A549 (cell line): ENCODE data around the gene KCNQ1. TPM values are rescaled to one million over a fixed set of nuclear protein-coding genes. Genes with fewer than 3 reads are reported as not detected.

Experiments
- ATAC-seq, 2 experiments: fragments of 200-7000 bp in 1 of 2; fragments of >200 bp in 1 of 2; cut with Nextera tagmentation in 1 of 2; cut with Tn5 transposase in 1 of 2; 3 replicates each; pipeline versions ENCODE4 v1.8.0 to v1.9.1; 2018 to 2020; ENCODE audit warnings: mild to moderate bottlenecking in 1 of 2, moderate library complexity in 1 of 2
- CTCF ChIA-PET: fragments of 300-600 bp; sonication (Branson Sonifier 250); formaldehyde crosslinking; extraction: SDS; loops from one replicate; lab custom pipeline; 2021; ENCODE audit warnings: antibody characterized with exemption, inconsistent platforms; lab: Yijun Ruan, JAX
- POLR2A ChIA-PET: fragments of 350-600 bp; formaldehyde crosslinking; extraction: SDS; loops from one replicate; lab custom pipeline; 2021; ENCODE audit warnings: antibody characterized with exemption, inconsistent platforms; lab: Yijun Ruan, JAX
- DNase-seq, 2 experiments: peaks; one replicate each; pipeline versions ENCODE4 v3.0.0 to v3.0.0-alpha.2; 2011 to 2016; ENCODE audit warnings: low read depth in 1 of 2, low spot score in 1 of 2
- FAIRE-seq: peaks from 2 replicates; lab custom pipeline; 2011; peaks lifted over from hg19 to GRCh38; lab: Jason Lieb, UNC
- H3K27ac ChIP-seq, 2 experiments: fragments of >200 bp; sonication (Bioruptor Twin); formaldehyde crosslinking; 3 replicates each; pipeline ENCODE4 v1.5.1; 2016 to 2017
- H3K4me1 ChIP-seq: fragments of >200 bp; sonication (Bioruptor Twin); formaldehyde crosslinking; 3 replicates; pipeline ENCODE4 v1.6.1; 2016
- H3K4me2 ChIP-seq: fragments of >200 bp; sonication (Bioruptor Twin); formaldehyde crosslinking; 3 replicates; pipeline ENCODE4 v1.6.1; 2016
- H3K4me3 ChIP-seq: fragments of >200 bp; sonication (Bioruptor Twin); formaldehyde crosslinking; 3 replicates; pipeline ENCODE4 v1.5.1; 2016
- H3K9me3 ChIP-seq: fragments of >200 bp; sonication (Bioruptor Twin); formaldehyde crosslinking; 3 replicates; pipeline ENCODE4 v1.6.1; 2016
- ATOH8 ChIP-seq: fragments of 250-450 bp; sonication (Bioruptor Pico); IDR thresholded peaks from 2 replicates; pipeline ENCODE4 v1.5.0; 2020; ENCODE audit warnings: low read depth, mild to moderate bottlenecking, moderate library complexity
- CHD2 ChIP-seq: fragments of 150-350 bp; IDR thresholded peaks from 2 replicates; pipeline ENCODE4 v1.6.1; 2014; ENCODE audit warnings: low read length; ENCODE audit not compliant: partially characterized antibody
- EHMT2 ChIP-seq: fragments of 200-600 bp; sonication (generic); IDR thresholded peaks from 2 replicates; pipeline ENCODE4 v1.6.1; 2016; ENCODE audit warnings: antibody characterized with exemption, low read depth, mild to moderate bottlenecking, moderate library complexity
- ELK1 ChIP-seq: fragments of 150-350 bp; IDR thresholded peaks from 2 replicates; pipeline ENCODE4 v1.6.1; 2014; ENCODE audit warnings: low read depth, mild to moderate bottlenecking, low read length
- ESRRA ChIP-seq: fragments of 150-350 bp; IDR thresholded peaks from 2 replicates; pipeline ENCODE4 v1.6.1; 2014; ENCODE audit warnings: mild to moderate bottlenecking, low read length, borderline replicate concordance
- FOXS1 ChIP-seq: fragments of 250-450 bp; sonication (Bioruptor Pico); IDR thresholded peaks from 2 replicates; pipeline ENCODE4 v1.5.0; 2020; ENCODE audit warnings: mild to moderate bottlenecking, moderate library complexity
- GATA3 ChIP-seq: IDR thresholded peaks from 2 replicates; pipeline ENCODE4 v1.6.1; 2012; ENCODE audit warnings: borderline replicate concordance
- HDAC2 ChIP-seq: fragments of 200-600 bp; sonication (generic); IDR thresholded peaks from 2 replicates; pipeline ENCODE4 v1.6.1; 2016
- HEYL ChIP-seq: fragments of 250-450 bp; sonication (Bioruptor Pico); IDR thresholded peaks from 2 replicates; pipeline ENCODE4 v1.8.0; 2021; ENCODE audit warnings: mild to moderate bottlenecking, moderate library complexity
- HMGXB4 ChIP-seq: fragments of 250-450 bp; sonication (Bioruptor Pico); IDR thresholded peaks from 2 replicates; pipeline ENCODE4 v1.5.0; 2021; ENCODE audit warnings: mild to moderate bottlenecking, moderate library complexity, borderline replicate concordance
- HOXA7 ChIP-seq: fragments of 250-450 bp; sonication (Bioruptor Pico); IDR thresholded peaks from 2 replicates; pipeline ENCODE4 v1.5.0; 2020; ENCODE audit warnings: mild to moderate bottlenecking, moderate library complexity
- KDM1A ChIP-seq: fragments of 200-600 bp; sonication (generic); IDR thresholded peaks from 2 replicates; pipeline ENCODE4 v1.6.1; 2016; ENCODE audit warnings: low read depth, mild to moderate bottlenecking
- MAFK ChIP-seq: fragments of 450-650 bp; IDR thresholded peaks from 2 replicates; pipeline ENCODE4 v1.6.1; 2014; ENCODE audit not compliant: partially characterized antibody
- MAZ ChIP-seq: fragments of 150-350 bp; IDR thresholded peaks from 2 replicates; pipeline ENCODE4 v1.6.1; 2014; ENCODE audit warnings: antibody characterized with exemption, low read depth, low read length, borderline replicate concordance
- MYC ChIP-seq: IDR thresholded peaks from 2 replicates; pipeline ENCODE4 v1.6.1; 2012; ENCODE audit warnings: mild to moderate bottlenecking, inconsistent platforms, low read length, improper control_type of control experiment, borderline replicate concordance
- NR3C1 ChIP-seq: fragments of >200 bp; sonication (Bioruptor Twin); formaldehyde crosslinking; IDR thresholded peaks from 3 replicates; pipeline ENCODE4 v1.6.1; 2017
- PBX3 ChIP-seq: IDR thresholded peaks from 2 replicates; pipeline ENCODE4 v1.6.1; 2012
- RCOR1 ChIP-seq: fragments of 150-350 bp; IDR thresholded peaks from 2 replicates; pipeline ENCODE4 v1.6.1; 2014; ENCODE audit warnings: antibody characterized with exemption, low read length, low read depth
- REST ChIP-seq: fragments of 200-600 bp; sonication (generic); IDR thresholded peaks from 2 replicates; pipeline ENCODE4 v1.6.1; 2016; ENCODE audit warnings: antibody characterized with exemption, mild to moderate bottlenecking, moderate library complexity
- RNF2 ChIP-seq: fragments of 200-600 bp; sonication (generic); IDR thresholded peaks from 2 replicates; pipeline ENCODE4 v1.6.1; 2016; ENCODE audit warnings: low read depth, mild to moderate bottlenecking, antibody characterized with exemption, moderate library complexity, borderline replicate concordance
- SREBF2 ChIP-seq: fragments of 450-650 bp; IDR thresholded peaks from 2 replicates; pipeline ENCODE4 v1.6.1; 2014; ENCODE audit warnings: mild to moderate bottlenecking, moderate library complexity
- TFCP2L1 ChIP-seq: fragments of 250-450 bp; sonication (Bioruptor Pico); IDR thresholded peaks from 2 replicates; pipeline ENCODE4 v1.5.0; 2021; ENCODE audit warnings: mild to moderate bottlenecking
- TP53 ChIP-seq: fragments of 250-450 bp; sonication (Bioruptor Pico); IDR thresholded peaks from 2 replicates; pipeline ENCODE4 v1.5.0; 2021; ENCODE audit warnings: mild to moderate bottlenecking, moderate library complexity
- ZC3H11A ChIP-seq: fragments of 450-650 bp; IDR thresholded peaks from 2 replicates; pipeline ENCODE4 v1.6.1; 2014; ENCODE audit warnings: antibody characterized with exemption, mild to moderate bottlenecking
- ZNF302 ChIP-seq: fragments of 250-450 bp; sonication (Bioruptor Pico); IDR thresholded peaks from 2 replicates; pipeline ENCODE4 v1.9.0; 2021; ENCODE audit warnings: inconsistent platforms, mild to moderate bottlenecking, moderate library complexity
- ZSCAN20 ChIP-seq: fragments of 250-450 bp; sonication (Bioruptor Pico); IDR thresholded peaks from 2 replicates; pipeline ENCODE4 v1.8.0; 2022; ENCODE audit warnings: mild to moderate bottlenecking, moderate library complexity
- WGBS: methylation state at CpG from one replicate; pipeline ENCODE4 v1.1.6; 2017; ENCODE audit errors: missing lambda C conversion rate; 5-methylcytosine and 5-hydroxymethylcytosine counted together
- polyA plus RNA-seq, 4 experiments: library from polyadenylated mRNA; depleted of rRNA in 3 of 4; stranded (reverse); fragments of >200 nt; fragmentation: RNase III in 1 of 4; extraction: RNeasy Plus Mini Kit Qiagen cat#74134 plus additional on column Dnase treatment in 1 of 4; gene quantifications; 2 replicates in 3 of 4; 3 replicates in 1 of 4; pipeline ENCODE4 v1.2.3, GENCODE V29; 2011 to 2017

Gene KCNQ1
- polyA plus RNA-seq, 2 of the 4 experiments (the other 2 are of a cell fraction) = 0.14 to 0.17 TPM

GRCh38 chr11:2857276-2857675 lies 412.5 kb downstream of the KCNQ1 start:
- no peak overlapping the region for H3K27ac ChIP-seq
- CTCF ChIA-PET = interaction anchor here (1.0 to 2.0 kb wide), 2 partner anchors 35 to 325 kb away, joined by 3 to 8 read pairs; no protein-coding TSS in a partner anchor
- H3K4me2 ChIP-seq = no peak overlapping the region
- ATAC-seq (peak in 1 of 2 experiments; percentile 28; a peak in 1 of 6 replicates), FAIRE-seq (no peak), DNase-seq (no peak)
- TF ChIP-seq RCOR1 (no peak), TP53 (CRISPR knock-in tag) (no peak), PBX3 (no peak), ESRRA (no peak), ELK1 (no peak), CHD2 (no peak), GATA3 (no peak), ZNF302 (CRISPR knock-in tag) (no peak), MYC (no peak), ATOH8 (no peak), REST (no peak), RNF2 (no peak), SREBF2 (no peak), MAFK (no peak), HEYL (CRISPR knock-in tag) (no peak), MAZ (no peak), FOXS1 (no peak), NR3C1 (no peak), HDAC2 (no peak)
- WGBS = 58% methylated on average over 11 of the region's 11 CpGs
- peaks cover 9% of the 10 kb centered on the region for H3K4me1 ChIP-seq
- no peaks in the 10 kb centered on the region for H3K9me3 ChIP-seq
- POLR2A ChIA-PET = no interaction called here
- H3K4me3 ChIP-seq = no peak overlapping the region

GRCh38 chr11:2857918-2858317 lies 413.1 kb downstream of the KCNQ1 start:
- ATAC-seq (no peak), DNase-seq (no peak), FAIRE-seq (no peak)
- Histone ChIP-seq H3K27ac (no peak overlapping the region), H3K4me1 (peaks cover 9% of the 10 kb centered on the region), H3K9me3 (no peaks in the 10 kb centered on the region), H3K4me2 (no peak overlapping the region), H3K4me3 (no peak overlapping the region)
- WGBS = 69% methylated on average over 9 of the region's 18 CpGs
- POLR2A ChIA-PET = no interaction called here
- CTCF ChIA-PET = interaction anchor here (1.0 to 2.0 kb wide), 3 partner anchors 11 to 325 kb away, joined by 3 to 8 read pairs (median 4); no protein-coding TSS in a partner anchor
- no peak for TF ChIP-seq ZNF302 (CRISPR knock-in tag)
- TF ChIP-seq ZSCAN20 (CRISPR knock-in tag) = no peak
- TF ChIP-seq HDAC2 = no peak
- no peak for TF ChIP-seq KDM1A
- no peak for TF ChIP-seq HOXA7 (CRISPR knock-in tag)
- TF ChIP-seq EHMT2 = no peak
- TF ChIP-seq HMGXB4 (CRISPR knock-in tag) = no peak
- no peak for TF ChIP-seq TFCP2L1
- TF ChIP-seq ZC3H11A = no peak
- no peak for TF ChIP-seq PBX3
